GM19351 (cell line): Measurements from ENCODE around the gene UQCR11.

Experiments used
- ATAC-seq: cut with Tn5 transposase; IDR thresholded peaks from one replicate; pipeline ENCODE4 v1.9.1; 2021; ENCODE audit warnings: mild to moderate bottlenecking, moderate library complexity; ENCODE audit not compliant: unreplicated experiment

UQCR11 gene

DNA sequence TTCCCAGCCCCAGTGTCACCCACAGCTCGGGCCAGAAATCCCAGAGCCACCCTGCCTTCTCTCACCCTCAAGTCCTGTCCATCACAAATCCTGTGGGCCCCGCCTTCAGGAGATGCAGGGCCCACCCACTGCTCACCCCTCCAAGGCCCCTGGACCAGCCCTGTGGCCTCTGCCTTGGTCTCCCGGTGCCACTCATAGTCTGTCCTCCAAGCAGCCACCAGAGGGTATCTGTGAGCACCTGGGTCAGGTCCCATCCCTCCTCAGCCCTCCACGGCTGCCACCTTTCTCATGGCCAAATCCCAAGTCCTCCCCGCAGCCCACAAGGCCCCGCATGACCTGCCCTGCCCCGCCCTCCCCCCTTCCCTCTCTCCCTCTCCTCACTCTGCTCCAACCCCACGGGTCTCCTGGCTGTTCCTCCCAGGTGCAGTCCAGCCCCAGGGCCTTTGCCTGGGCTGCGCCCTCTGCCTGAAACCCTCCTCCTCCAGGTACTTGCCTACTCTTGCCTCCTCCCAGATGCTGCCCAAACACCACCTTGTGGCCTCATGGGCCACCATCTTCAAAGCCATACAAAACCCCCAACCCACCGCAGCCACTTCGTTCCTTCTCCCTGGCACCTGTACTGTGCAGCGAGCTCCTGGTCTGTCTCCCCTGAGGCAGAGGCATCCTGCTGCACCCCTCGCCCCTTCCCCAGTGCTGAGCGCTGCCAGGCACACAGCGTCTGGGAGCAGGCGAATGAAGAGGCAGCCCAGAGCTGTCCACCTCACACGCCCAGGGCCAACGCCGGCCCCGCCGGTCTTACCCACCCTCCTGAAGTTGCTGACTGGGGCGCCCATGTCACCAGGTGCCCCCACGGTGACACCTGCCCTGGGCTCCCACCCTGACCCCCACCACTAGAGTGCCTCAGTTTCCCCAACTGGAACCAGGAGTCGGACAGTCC is 13.2 kb upstream of the UQCR11 start:
- no peak for ATAC-seq

DNA sequence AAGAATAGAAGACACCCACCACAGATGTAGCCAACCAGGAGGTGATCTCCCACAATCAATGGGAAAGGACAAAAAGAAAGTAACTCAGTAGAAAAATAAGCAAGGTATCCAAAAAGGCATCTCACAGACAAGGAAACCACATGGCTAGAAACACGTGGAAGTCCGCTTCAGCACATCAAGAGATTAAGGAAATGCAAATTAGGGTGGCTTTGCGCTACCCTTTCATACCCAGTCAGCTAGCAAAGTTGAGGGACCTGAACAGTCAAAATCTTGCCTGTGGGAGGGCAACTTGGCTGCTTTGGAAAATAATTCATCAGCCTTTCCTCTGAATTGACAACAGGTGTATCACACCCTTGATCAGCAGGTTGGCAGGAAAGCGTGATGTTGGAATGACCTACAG is 11.6 kb upstream of the UQCR11 start:
- no peak for ATAC-seq

DNA sequence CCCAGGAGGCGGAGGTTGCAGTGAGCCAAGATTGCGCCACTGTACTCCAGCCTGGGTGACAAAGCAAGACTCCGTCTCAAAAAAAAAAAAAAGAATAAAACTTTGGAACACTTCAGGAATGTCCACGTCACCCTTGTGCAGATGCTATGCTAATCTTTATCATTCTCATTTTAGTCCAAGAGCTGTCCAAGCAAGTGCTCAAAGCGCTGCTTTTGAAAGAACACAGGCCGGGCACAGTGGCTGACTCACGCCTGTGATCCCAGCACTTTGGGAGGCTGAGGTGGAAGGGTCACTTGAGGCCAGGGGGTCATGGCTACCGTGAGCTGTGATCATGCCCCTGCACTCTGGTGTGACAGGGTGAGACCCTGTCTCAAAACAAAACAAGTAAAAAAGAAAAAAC is 11.1 kb upstream of the UQCR11 start:
- ATAC-seq = no peak

DNA sequence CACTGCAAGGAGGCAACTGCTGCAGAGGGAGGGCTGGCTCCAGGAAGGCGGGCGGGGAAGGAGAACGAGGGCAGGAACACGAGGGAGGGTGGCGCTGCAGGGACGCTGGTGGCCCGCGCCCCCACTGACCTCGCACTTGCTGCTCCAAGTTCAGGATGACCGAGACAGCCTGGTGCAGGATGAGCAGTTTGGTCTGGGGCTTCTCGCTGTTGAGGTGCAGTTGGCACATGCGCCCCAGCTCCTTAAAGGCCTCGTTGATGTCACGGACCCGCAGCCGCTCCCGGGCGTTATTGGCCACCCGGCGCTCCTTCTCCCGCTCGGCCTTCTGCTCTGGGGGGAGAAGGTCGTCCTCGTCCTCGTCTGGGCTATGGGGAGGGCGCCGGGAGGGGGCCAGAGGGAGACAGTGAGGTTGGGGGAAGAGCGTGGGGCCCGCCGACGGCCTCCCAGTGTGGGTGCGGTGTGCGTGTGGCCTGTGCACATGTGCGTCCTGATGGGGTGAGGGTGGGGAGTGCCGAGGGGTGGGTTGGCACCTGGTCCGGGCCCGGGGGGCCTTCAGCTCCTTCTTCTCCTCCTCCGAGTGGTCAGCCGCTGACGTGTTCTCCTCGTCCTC is 10.0 kb upstream of the UQCR11 start:
- no peak for ATAC-seq

DNA sequence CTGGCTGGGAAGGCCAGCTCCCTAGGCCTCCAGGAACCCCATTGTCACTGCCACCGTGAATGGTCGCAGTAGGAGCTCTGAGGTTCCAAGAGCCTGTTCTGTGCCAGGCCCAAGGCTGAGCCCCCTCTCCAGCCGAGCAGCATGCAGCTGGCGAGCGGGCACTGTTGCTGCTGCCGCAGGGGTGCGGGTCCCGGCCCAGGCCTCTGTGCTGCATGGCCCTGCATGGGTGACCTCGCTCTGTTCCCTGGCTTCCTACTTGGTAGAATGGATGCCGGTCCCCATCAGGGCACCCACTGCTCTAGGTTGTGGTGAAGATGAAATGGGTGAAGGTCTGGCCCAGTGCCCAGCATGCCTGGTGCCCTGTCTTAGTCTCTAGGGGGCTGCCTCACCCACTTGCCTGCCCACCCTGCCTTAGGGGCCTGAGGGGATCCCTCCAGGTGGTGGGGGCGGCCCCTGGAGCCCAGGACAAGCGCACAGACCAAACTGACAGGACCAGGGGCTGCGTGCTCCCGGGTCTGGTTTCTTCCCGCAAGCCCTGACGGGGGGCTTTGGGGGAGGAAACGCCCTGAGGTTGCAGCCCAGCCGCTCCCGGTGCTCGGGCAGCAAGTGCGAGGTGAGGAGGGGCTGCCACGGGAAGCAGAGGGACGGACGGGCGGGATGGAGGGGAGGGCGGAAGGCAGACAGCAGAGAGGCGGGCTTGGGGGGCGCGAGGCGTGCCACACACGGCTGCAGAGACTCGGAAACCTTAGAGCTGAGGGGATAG is 8.7 kb upstream of the UQCR11 start:
- no peak for ATAC-seq

DNA sequence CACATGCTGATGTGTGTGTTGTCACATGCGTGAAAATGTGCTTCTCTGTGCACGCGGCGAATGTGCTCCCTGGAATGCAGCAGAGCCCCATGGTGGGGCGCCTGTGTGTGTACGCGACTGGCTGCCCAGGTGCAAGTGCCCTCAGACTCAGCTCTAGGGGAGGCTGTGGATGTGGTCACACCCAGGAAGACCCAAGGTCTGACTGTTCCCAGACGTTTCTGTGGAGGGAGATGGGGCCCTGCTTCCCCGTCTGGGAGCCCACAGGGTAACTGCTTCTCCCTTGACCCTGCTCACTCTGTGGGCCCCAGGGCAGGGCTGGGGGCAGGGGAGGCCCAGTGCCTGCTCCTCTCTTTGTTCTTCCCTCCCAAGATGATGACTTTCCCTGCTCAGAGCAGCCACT is 7.9 kb upstream of the UQCR11 start:
- ATAC-seq = no peak

DNA sequence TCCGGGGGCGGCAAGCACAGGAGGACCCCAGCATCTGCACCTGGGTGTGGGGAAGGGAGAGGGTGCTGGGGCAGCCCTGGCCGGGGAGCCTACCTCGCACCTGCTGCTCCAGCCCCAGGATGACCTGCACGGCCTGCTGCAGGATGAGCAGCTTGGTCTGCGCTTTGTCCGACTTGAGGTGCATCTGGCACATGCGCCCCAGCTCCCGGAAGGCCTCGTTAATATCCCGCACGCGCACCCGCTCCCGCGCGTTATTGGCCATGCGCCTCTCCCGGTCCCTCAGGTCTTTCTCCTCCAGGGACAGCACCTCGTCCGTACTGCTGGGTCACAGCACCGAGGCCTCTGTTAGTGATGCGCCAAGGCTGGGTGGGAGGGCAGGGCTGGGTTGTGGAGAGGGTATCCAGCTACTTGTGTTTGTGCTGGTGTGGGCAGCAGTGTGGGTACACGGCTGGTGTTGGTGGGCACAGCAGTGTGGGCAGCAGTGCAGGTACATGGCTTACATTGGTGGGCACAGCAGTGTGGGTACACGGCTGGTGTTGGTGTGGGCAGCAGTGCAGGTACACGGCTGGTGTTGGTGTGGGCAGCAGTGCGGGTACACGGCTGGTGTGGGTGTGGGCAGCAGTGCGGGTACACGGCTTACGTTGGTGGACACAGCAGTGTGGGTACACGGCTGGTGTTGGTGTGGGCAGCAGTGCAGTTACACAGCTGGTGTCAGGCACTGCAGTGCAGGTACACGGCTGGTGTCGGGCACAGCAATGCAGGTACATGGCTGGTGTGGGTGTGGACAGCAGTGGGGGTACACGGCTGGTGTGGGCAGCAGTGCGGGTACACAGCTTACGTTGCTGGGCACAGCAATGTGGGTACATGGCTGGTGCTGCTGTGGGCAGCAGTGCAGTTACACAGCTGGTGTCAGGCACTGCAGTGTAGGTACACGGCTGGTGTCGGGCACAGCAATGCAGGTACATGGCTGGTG is 7.1 kb upstream of the UQCR11 start:
- ATAC-seq = no peak

DNA sequence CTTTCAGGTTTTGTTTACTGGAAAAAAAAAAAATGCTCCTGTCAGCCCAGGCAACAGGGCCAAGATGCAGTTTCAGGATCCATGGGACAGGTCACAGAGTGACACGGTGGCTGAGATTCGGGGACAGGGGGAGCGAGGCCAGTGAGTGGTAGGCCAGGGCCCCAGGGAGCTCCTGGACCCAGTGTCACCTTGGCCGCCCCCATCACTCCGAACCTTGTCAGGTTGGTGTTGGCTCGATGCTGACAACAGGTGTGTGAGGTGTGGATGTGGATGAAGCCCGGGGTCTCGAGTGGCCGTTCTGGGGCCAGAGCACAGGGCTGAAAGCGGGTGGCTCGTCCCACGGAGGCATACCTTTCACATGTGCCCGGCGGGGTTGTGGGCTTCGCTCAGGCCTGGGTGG is 6.1 kb upstream of the UQCR11 start:
- no peak for ATAC-seq

DNA sequence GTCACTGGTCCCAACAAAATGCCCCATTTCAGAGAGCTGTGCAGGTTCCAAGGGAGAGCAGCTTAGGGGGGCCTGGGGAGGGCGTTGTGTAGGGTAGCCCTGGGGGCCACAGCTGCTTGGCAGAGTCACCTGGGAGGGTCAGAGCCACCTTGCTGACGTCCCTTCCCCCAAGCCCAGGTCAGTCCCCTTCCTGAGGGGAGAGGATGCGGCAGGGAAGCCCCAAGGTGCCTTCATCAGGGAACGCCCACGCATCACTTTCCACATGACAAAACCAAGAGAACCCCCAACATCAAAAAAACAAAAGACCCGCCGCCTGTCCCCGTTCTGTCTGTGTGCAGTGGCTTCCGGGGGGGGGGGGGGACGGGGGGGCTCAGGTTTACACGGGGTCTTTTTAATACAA is 5.3 kb upstream of the UQCR11 start:
- no peak for ATAC-seq

DNA sequence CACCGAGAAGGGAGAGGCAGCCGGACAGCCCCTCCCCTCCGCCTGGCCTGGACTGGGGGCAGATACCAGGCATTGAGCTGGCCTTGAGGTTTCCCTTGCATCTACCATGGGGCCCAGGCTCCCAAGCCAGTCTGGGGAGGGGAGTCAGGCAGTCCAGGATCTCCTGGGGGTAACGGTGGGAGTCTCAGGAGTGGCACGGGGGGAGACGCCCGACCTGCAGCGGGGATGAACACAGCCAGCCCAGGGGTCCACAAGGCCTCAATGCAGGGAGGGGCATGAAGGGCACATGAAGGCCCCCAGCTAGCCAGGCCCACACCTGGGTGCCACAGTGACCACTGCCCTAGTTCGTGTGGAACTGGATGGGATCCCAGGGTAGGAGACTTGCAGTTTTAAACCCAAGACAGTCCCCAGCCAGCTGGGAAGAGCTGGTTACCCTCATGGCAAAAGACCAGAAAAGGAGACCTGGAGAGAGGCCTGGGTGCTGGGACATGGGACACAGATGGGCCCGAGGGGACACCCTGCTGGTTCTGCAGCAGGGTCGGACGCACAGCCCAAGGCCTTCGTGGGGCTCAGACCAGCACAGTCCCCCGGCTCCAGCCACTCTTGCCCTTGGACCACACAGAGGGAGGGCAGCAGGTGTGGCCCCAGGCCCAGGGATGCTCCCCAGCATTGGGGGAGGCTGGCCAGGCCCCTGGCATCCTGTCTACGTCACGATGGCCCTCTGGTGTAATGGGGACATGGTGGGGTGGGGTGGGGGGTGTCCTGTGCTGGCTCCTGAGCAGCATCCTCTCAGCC is 4.6 kb upstream of the UQCR11 start:
- no peak for ATAC-seq

DNA sequence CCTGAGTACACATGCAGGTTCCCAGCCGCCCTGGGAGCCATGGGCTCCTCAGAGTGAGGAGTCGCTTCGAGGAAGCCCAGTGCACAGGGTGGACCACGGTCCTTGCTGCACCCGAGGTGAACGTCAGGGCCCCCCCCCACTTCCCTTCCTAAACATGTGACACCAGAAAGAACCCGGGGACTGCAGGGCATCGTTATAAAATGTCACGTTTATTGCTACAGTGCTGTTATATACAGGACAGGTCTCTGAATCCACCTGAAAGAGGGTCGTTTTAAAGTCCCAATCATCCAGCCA is 3.8 kb upstream of the UQCR11 start:
- ATAC-seq = no peak

DNA sequence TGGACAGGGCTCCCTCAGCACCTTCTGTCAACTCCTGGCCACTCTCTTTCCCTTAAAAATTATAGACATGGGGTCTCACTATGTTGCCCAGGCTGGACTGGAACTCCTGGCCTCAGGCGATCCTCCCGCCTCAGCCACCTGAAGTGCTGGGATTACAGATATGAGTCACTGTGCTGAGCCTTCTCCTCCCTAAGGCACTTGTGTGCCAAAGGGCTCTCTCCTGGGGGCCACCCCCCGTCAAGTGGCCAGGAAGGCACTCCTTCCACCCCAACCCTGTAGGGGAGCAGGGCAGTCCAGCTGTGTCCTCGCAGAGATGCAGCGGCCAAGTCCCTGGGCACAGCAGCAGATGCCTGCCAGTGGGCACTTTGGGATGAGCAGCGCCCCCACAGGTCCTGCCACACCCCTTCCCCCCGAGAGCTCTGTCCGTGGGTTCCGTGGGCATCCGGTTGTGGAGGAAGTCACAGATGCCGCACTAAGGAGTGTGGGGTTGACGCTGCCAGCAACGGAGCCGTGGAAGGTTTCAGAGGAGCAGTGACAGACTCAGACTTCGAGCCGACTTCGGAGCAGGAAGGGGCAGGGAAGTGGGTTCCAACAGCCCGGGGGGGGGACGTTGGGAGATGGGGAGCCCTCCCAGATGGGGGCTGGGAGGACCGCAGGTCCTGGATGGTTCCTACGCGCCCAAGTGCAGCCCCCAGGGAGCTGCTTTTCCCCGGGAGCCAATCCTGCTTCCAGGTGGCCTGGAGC is 3.3 kb upstream of the UQCR11 start:
- no peak for ATAC-seq

DNA sequence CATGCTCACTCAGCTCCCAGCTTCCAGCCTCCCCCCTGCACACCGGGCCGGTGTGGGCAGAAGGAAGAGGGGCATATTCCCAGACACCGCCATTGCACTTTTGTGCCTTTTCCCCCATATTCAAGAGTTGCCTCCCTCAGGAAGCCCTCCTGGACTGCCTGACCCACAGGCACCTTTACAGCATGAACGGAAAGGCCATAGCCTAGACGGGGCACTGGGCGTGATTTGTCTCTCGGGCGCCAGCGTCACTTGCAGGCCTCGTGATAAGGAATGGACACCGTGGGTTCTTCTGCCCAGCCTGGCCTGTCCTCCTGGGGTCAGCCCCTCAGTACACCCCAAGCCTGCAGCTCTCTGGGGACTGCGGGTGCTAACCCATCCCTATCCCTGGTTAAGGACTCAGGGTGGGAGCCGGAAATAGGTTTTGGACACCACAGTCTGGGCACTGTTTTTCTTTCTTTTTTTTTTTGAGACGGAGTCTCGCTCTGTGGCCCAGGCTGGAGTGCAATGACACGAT is 933 bp upstream of the UQCR11 start:
- ATAC-seq = no peak

DNA sequence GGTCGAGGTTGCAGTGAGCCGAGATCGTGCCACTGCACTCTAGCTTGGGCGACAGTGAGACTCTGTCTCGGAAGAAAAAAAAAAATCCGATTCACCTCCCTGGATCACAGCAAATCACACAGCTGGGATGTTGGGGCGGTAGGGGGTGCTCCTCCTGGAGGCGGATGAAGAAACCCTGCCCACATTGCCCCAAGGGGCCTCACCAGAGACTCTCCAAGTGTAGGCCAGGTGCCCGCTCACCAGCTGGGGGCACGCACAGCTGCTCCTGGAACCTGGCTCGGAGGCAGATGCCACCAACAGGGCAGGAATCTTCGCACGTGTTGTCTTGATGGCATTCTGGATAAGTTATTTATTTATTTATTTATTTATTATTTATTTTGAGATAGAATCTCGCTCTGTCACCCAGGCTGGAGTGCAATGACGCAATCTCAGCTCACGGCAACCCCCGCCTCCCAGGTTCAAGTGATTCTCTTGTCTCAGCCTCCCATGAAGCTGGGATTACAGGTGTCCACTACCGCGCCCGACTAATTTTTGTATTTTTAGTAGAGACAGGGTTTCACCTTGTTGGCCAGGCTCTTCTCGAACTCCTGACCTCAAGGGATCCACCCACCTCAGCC is 3.1 kb downstream of the UQCR11 start:
- ATAC-seq = no peak

DNA sequence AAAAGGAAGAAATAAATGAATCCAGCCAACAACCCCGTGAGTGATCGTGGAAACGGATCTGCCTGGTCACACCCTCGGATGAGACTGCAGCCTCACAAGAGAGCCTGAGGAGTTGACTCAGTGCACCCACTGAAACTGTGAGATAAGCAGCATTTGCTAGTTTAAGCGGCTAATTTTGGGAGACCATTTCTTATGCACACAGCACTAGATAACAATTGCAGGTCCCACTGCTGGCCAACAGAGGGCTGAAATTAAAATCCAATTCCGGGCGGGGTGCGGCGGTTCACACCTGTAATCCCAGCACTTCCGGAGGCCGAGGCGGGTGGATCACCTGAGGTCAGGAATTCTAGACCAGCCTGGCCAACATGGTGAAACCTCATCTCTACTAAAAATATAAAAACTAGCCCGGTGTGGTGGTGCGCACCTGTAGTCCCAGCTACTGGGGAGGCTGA is 3.6 kb downstream of the UQCR11 start:
- no peak for ATAC-seq

DNA sequence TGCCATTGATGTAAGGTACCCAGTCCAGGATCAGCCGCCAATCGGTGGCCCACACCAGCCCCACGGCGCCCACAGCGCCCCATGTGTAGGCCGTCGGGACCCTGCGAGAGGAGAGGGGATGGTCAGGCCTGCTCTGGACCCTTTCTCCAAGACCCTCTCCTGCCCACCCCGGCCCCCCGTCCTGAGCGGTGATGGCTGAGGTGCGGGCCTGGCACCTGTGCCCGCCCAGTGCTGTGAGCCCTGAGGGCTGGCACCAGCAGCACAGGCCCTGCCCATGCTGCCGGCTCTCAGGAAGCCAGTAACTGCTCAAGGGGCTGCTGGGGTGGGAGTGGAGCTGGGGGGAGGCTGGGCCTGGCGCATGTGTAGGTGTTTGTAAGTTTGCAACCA is 5.8 kb downstream of the UQCR11 start:
- no peak for ATAC-seq

DNA sequence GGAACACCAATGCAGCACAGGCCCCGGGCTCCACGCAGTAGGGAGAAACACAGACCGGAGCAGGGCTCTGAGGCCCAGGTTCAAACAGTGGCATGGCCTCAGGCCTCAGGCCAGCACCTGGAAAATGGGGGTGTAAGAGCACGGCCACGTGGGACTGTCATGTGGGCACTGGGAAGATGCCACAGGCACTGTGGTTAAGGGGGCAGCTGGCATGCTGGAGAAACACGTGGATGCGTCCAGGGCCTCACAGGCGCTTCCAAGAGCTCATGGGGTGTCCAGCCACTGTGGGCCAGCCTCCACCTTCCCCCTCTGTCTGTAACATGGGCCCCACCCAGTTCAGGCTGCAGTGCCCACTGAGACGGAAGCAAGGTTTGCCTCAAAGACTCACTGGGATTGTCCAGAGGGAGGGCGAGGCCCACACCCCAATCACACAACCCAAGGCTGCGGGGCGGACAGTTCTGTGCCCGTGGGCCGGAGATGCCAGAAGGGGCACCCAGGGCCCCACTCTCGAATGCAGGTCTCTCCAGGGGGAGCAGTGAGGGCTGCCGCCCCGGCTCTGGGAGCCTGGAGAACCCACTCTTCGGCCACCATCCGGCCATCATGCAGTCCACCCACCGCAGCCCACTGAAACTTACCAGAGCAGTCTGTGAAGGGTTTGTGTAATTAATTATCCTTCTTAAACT is 6.3 kb downstream of the UQCR11 start:
- ATAC-seq = no peak

DNA sequence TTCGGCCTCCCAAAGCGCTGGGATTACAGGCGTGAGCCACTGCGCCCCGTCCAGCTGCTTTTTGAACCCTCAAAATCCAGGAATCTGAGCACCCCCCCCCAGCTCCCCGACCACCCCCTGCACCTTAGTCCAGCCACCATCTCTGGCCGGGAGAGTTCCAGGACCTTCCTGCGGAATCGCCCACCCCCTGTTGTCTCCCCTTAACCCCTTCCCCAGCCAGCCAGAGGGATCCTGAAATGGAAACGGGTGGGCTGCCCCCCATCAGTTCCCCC is 11.8 kb downstream of the UQCR11 start:
- no peak for ATAC-seq
